HG02943 (cell line): Measurements from ENCODE around the gene SLC19A2.
A peak's percentile ranks its signal among the peaks of the same experiment; 100 is the strongest.
"Not testable (repeated sequence)": the region's sequence is repeated elsewhere in the genome, so short reads cannot be mapped to it uniquely, and the experiment has no call there.

Experiments
- ATAC-seq: cut with Tn5 transposase; IDR thresholded peaks from one replicate; pipeline ENCODE4 v1.9.1; 2021; ENCODE audit warnings: mild to moderate bottlenecking, low read depth, moderate library complexity; ENCODE audit not compliant: unreplicated experiment

Gene SLC19A2, protein sequence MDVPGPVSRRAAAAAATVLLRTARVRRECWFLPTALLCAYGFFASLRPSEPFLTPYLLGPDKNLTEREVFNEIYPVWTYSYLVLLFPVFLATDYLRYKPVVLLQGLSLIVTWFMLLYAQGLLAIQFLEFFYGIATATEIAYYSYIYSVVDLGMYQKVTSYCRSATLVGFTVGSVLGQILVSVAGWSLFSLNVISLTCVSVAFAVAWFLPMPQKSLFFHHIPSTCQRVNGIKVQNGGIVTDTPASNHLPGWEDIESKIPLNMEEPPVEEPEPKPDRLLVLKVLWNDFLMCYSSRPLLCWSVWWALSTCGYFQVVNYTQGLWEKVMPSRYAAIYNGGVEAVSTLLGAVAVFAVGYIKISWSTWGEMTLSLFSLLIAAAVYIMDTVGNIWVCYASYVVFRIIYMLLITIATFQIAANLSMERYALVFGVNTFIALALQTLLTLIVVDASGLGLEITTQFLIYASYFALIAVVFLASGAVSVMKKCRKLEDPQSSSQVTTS

DNA sequence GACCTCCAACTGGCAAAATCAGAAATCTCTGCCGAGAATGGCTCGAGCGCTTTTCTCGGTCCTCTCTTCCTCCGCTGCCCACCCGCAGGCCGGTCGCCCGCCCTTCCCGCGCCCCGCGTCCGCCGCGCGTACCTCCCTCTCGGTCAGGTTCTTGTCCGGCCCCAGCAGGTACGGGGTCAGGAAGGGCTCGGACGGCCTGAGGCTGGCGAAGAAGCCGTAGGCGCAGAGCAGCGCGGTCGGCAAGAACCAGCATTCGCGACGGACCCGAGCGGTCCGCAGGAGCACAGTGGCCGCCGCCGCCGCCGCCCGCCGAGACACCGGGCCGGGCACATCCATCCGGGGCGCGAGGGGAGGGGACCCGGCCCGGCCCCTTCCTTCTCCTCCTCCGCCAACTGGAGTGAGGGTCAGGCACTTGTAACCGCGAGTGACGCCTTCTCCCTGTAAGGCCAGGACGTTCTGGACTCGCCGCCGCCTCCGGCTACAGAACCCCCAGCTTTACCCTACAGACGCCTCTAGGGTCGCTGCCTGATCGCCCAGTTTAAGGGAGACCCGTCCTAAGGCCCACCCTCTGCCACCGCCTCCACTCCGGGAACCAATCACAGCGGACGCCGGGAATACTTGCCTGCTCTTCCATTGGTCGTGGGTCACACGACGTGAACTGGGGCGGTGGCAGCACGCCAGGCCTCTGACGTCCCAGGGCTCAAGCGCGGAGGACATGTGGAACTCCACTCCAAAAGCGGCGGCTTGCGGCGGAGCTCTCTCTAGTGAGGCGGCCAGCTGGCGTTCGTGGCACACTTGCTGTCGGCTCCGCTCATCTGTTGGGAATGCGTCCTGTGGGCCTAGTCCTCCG lies at the start of gene SLC19A2:
Gene SLC19A2, minus strand, starts transcription at position 514 of the 850 bp plus-strand sequence. Its CDS starts 178 bp downstream, at position 336.
- ATAC-seq = peak; percentile 100

DNA sequence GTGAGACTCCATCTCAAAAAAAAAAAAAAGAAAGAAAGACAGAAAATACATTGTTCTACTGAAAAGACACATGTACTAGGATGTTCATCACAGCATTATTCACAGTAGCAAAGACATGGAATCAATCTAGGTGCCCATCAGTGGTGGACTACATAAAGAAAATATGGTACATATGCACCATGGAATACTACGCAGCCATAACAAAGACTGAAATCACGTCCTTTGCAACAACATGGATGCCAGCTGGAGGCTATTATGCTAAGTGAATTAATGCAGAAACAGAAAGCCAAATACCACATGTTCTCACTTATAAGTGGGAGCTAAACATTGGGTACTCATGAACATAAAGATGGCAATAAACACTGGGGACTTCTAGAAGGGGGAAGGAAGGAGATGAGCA lies 48.9 kb upstream of the SLC19A2 start:
- ATAC-seq = no peak

DNA sequence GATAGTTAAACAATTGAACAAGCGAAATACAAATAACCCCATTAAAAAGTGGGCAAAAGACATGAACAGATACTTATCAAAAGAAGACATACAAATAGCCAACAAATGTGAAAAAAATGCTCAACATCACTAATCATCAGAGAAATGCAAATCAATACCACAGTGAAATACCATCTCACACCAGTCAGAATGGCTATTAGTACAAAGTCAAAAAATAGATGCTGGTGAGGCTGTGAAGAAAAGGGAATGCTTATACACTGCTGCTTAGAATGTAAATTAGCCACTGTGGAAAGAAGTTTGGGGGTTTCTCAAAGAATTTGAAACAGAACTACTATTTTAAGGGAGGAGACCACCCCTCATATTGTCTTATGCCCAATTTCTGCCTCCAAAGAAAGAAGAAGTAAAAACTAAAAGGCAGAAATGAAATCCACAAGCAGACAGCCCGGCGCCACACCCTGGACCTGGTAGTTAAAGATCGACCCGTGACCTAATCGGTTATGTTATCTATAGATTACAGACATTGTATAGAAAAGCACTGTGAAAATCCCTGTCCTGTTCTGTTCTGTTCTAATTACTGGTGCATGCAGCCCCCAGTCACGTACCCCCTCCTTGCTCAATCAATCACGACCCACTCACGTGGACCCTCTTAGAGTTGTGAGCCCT lies 47.9 kb upstream of the SLC19A2 start:
- not testable (repeated sequence) for ATAC-seq

DNA sequence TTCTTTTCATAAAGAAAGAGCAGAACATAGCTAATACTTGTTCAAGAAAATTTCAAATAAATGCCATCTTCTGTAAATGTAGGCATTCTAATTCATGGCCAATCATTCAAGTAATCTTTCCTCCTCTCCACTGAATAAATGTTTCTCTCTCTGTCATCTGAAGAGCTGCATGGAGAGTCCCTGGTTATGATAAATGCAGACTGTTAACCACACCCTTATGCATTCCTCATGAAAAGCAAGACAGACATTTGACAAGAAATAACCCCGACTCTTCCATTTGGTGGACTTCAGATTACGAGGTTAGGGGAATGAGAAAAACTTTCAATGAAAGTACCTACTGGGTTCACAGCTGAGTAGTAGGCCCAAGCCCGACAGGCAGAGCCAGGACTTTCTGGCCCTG lies 44.7 kb upstream of the SLC19A2 start:
- no peak for ATAC-seq

DNA sequence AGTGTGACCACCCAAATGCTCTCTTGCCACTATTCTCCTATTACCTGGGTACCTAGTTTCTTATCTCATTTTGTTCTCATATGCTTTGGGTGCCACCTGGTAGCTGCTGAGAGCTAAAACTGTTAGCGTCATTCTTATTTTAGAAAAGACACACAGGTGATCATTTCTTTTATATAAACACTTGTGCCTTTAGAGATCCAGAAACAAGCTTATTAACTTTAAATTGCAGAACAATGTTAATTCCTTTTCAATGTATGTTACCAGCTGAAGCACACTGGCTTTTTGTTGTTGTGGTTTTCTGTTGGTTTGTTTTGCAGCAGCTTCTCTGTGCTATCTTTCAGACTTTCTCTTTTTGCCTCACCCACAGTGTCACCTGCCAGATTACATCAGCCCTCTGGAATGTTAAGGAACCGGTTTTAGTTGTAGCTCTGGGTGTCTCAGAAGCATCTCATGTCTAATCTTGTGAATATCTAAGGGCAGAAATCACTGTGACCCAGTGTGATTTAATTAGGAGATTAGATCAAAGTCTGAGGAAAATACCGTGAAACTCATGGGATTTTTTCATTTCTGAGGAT lies 43.4 kb upstream of the SLC19A2 start:
- no peak for ATAC-seq

DNA sequence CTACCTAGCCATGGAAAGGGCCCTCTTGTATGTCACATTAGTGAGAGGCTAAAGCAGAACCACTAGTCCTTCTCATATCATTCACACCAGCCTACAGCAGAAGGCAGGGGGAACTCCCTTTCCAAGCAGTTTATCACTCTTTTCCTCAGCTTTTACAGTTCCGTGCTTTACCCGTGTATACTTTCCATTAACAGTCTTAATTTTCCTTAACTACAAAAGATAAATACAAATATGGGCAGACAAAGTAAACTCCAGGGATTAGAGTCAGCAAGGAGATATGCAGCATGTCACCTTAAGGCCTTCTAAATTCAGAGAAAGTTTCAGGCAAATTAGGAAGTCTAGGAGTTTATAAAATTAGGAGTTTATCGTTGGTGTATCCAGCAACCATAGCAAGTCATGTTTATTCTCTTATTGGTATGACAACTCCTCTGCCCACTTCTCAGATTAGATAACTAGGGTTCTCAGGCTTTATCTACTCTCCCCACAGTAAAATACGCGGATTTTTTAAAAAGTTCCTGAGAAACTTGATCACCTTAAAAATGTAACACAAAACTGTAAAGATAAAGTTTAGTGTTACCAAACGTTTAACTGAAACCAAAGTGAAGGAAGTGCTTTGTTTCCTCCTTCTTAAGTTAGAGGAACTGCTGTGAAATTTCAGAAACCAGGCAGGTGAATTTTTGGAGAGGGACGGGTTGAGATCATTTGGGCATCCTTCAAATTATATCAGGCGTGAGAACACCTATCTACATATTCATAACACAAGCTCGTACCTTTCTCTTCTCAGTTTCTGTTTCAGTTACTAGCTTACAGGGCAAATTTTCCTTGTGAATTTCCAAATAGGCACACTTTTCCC lies 42.7 kb upstream of the SLC19A2 start:
- ATAC-seq = no peak

DNA sequence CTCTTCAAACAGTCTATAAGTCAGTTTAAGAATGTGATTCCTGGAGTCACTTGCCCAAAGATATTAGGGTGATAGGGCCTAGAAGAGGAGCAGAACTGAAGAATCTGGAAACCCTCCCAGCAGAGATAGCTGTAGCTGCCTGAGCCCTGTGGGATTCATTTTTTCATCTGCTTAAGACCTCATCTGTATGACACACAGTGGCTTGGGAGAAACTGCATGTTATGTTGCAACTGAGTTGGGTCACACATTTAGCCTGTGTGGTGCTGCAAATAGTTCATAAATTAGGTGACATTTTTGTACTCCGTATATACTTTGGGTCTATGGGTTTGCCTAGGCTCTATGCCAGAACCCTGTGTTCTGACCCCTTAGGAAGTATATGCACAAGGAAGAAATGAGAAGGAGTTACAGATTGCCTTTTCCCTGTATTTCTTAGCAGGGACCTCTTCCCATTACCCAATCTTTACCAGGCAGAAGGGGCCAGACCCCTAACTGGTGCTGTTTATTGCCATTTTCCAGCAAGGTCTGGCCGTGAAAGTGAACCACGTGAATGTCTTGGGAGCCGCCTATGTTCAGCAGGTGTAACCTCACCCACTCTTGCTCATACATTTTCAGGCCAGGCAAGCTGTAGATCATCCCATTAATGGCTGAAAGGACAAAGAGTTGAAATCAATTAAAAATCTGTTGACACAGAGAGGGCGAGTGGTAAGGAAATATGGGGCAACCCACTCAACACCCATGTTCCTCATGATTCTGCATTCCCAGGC lies 41.9 kb upstream of the SLC19A2 start:
- ATAC-seq = no peak

DNA sequence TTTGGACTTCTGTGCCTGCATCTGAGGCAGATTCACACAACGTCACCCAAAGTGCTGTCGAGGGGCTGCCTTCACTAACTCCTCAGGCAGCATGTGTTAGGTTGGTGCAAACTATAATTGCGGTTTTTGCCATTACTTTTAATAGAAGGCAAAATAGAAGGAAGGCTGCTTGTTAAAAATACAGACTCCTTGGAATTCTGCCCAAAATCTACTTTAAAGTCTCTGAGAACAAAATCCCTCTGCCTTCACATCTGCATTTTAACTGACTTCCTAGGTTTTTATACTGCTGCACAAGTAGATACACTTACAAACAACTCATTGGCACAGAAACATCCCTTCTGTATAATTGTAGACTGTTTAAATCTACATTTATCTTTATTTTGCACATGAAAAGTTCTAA lies 41.3 kb upstream of the SLC19A2 start:
- no peak for ATAC-seq

DNA sequence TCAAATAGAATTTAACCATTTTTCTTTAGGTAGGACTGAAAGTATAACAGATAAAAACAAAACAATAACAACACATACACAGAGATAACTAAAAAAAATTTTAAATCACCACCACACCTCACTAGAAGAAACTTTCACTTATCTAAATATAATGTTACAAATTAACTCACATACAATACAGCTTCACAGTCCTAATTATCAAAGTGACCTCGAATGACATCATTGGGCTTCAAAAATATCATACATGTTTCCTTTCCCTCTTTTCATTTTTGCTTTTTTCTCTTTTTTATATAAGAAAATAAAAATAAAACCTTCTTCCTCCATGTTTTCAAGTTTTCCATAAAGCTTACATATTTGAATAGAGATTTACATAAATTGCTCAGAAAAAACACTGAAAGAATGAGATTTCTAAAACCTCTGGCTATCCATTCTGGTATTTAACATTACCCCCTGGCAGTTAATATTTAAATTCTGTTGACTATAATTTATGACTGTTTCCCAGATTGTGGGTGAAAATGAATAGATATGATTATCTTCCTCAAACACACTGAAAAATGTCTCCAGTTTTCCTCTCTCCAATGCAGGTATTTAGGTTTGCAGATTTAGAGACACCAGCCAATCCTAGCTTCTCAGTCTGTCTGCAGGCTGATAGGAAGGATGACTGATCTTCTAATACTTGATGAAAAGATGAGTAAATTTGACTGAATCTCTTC lies 40.5 kb upstream of the SLC19A2 start:
- no peak for ATAC-seq

DNA sequence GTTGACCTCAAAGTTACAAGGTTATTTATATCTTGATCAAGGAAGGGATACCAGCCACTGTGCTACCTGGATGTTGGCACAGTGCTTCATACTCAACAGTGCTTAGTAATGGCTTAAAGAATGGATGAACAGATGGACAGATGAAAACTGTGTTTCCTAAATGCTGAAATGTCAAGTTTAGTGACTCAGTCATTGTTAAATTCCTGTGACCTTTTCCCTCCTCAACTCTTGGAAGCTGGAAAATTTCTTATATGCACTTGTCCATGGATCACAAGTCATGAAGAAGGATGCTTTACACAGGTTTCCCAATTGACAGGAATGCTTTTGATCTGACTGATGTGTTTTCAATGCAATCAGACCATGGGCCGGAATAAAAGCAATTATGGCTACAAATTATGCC lies 39.6 kb upstream of the SLC19A2 start:
- ATAC-seq = no peak

DNA sequence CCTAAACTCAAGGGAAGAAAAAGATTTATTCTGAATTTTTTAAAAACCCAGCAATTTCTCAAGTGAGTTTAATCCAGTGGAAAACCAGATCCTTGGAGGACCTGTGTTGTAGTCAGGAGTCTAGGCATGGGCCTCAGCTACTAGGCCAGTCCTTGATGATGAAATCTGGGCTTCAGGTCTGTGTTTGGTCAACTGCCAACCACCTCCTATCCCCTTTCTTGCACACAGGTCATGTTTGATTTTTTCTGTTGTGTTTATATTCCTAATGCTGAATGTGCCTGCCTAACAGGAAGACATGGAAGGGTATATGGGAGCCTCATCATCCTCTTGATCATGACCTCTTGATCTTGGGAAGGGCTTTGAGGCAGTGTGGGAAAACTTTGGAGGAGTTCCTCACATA lies 38.2 kb upstream of the SLC19A2 start:
- no peak for ATAC-seq

DNA sequence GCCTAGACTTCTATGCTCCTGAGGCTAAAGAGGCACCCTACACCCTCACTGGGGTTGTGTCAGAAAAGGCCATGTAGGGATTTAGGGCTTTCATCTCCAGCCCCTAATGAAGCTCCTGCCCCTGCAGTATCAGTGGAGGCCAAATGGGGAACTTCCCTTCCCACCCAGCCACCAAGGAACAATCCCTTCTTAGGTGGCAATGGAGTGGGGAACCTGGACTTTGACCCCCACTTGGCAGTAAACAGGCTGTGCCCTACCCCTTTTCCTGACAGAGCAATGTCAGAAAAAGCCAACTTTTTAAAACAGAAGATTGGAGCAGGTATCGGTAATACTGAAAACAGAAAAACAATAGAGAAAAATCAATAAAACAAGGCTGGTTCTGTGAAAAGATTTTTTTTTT lies 35.5 kb upstream of the SLC19A2 start:
- no peak for ATAC-seq

DNA sequence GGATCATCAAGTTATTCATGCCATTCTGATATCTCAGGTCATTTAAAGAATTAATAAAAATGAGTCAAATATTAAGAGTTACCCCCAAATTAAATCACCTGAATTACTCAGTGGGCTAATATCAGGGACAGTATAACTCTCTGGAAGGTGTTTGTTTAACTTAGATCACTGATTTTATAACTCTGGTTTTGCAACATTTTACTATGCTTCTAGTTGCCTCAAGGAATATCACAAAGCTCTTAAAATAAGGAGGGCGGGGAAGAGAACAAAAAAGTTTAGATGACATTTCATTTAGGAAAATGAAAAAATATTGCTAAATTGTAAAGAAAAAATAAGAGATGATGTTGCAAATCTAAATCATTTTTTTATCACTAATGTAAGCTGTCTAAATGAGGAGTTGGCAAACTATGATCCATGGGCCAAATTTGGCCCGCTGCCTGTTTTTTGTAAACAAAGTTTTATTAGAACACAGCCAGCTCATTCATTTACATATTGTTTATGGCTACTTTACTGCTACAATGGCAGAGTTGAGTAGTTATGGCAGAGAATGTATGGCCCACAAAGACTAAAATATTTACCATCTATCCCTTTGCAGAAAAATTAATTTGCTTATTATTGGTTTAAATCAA lies 31.9 kb upstream of the SLC19A2 start:
- ATAC-seq = no peak

DNA sequence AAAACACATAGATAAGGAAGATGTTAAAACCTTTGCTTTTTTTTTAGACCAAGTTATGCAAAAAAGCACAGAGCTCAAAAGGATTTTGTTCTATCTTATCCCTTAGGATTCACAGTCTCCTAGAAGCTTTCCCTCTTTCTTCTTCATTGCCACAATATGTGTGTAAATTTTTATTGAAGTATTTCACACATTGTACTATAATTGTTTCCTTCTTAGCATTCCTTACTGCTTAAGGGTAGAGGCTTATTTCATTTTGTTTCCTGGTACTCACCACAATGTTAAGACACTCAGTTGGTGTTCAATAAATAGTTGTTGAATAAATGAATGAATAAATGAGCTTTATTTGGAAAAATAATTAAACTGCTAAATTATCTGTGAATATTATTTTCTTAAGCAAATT lies 29.9 kb upstream of the SLC19A2 start:
- ATAC-seq = no peak

DNA sequence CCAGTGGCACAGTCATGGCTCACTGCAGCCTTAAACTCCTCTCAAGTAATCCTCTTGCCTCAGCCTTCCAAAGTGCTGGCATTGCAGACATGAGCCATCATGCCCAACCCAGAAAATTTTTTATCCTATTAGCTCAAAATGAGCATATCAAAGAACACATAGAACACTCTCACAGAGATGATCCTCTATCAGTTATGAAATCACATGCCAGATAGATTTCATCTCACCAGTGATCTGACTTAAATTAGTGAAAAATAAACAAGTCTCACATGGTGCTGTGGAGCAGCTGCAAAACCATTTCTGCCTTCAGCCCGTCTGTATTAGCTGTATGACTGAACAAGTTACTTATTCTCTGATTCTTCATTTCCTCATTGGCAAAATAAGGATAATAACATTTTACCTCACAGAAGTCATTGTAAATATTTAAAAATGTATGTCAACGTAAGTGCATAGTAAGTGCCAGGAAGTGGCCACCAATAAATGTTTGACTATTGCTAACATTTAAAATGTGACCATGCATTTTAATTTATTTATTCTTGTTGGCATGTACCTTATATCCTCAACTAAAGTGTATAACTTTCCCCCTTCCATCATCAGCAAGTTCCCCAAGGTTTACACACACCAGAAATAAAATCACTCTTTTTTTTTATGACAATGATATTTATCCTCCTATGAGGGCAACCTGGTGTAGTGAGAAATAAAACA lies 29.0 kb upstream of the SLC19A2 start:
- no peak for ATAC-seq

DNA sequence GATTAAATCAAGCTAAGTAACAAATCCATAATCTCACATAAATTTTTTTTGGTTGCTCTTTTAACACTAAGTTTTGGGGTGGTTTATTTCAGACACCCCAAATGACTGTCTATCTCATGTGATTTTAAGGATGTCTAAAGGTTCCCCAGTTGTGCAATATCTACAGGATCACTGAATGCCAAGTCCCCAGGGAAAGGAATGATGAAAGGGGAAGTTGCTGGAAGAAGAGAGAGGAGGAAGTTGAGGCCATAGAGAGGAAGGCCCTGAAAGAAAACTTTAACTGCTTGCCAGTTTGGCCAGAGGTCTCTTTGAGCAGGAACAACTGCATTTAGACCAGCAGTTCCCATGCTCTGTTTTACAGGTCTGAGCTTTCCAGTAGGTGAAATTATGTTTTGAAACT lies 27.5 kb upstream of the SLC19A2 start:
- ATAC-seq = no peak

DNA sequence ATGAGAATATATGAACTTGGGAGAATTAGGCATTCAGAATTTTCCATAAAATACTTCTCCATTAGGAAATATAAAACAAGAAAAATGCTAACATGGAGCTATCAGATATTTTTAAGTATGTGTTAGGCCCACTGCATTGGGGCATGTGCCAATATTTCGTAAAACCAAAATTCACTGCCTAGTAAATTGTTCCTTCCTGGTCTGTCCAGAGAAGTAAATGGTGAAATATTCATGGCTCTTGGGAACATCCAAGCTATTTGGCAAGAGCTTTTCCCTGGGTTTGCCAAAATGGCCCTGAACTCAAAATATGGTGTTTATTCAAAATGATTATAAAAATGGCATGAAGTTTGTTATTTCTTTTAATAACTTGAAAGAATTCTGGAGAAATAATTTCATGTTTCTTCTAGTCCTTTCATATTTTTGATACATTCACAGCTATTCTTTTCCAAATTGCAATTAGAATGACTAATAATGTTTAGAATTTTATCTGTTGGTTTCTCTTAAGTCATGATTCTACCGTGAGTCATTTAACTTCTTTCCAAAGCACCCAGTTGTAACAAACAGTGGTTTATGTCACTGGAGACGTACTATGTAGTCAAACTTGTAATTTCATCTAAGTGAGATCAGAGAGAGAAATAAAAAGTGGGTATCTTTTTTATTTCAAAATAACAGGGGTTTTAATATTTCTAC lies 25.7 kb upstream of the SLC19A2 start:
- no peak for ATAC-seq
